AG09309 (cell line): Measurements from ENCODE around the gene BABAM2.

ENCODE experiments used
- DNase-seq: peaks from one replicate; pipeline ENCODE4 v3.0.0-alpha.2; 2010; ENCODE audit warnings: low read depth
- H3K4me3 ChIP-seq: 2 replicates; pipeline ENCODE4 v1.5.1; 2011; ENCODE audit warnings: mild to moderate bottlenecking, low read depth, low read length, moderate library complexity; ENCODE audit not compliant: control insufficient read depth
- CTCF ChIP-seq: IDR thresholded peaks from 2 replicates; pipeline ENCODE4 v1.5.1; 2011; ENCODE audit warnings: mild to moderate bottlenecking, low read depth, low read length, inconsistent platforms; ENCODE audit not compliant: insufficient read depth, control insufficient read depth; ENCODE audit errors: missing control alignments

Gene BABAM2

DNA sequence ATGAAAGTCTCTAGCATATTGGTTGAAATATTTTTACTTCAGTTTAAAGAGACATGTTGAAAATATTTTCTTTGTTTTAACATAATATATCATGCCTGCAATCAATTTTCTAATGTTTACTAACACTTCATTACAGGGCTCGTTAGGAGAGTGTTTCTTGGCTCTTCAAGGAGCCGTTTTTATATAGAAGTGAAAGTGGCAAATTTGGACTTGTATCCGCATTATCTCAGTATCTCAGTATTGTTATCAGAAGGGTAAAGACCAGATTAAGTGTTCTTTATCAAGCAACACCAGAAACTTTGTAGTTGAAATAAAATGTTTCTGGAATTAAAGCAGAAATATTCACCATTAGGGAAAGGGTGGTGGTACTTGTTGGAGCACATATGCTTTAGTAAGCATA, 97.8 kb downstream of the BABAM2 start:
- DNase-seq = no peak
- no peak for TF ChIP-seq CTCF
- no peak overlapping the region for H3K4me3 ChIP-seq

DNA sequence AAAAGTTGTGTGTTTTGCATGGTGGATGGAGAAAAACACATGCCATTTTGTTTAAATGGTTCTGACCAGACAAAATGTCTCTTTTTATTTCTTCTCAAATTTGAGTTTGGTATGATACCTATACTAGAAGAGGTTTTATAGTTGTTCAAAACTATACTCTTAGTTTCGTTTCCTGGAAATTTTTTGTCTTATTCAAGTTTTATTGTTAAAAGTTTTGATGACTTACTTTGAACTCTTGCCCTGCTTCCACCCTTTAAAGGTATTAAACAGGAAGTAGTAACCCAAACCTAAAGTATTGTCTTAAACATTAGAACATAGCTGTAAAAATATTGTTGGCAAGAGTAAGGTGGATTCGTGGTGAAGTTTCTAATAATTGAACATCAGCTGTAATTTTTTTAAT, 98.2 kb downstream of the BABAM2 start:
- TF ChIP-seq CTCF = no peak
- no peak for DNase-seq
- H3K4me3 ChIP-seq = no peak overlapping the region

DNA sequence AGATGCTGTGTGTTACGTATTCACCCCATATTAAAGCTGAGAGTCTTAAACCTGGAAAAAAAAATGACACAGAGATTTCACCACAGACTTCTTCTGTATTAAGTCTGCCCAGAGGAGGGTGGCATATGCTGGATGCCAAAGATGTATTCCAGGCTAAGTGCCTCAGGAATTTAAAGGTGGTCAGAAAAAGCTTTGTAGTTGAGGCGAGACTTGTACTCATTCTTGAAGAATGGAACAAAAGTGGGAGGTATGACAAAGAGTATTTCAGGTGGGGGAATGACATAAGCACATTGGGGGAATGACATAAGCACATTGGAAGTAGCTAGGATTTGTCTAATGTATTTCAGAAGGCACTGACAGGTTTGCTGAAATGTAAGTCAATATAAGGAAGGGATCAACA, 98.6 kb downstream of the BABAM2 start:
- no peak overlapping the region for H3K4me3 ChIP-seq

DNA sequence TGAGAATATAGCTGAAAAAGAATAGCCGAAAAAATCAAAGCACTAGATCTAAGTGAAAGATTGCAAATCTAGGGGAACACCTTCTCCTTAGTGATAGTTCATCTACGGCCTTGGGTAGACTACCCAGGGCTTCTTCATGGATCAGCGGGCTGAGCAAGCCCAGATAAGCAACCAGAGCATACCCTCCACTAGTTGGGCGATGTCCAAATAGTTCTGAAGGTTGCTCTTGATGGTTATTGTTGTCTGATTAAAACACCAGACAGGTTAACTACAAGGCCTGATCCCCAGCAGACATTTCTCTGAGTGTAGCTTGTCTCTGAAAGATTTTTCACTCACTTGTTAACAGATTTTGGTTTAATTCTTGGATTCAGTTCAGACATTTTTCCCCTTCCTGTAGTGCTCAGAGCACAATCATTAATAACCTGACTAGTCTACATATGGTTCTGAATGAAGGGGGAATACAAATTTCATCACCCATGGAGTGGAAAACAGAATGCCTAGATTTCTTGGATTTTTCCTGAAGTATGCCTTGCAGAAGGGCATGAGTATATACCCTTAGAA, 99.6 kb downstream of the BABAM2 start:
- H3K4me3 ChIP-seq = no peak overlapping the region
- no peak for DNase-seq
- TF ChIP-seq CTCF = no peak

More for the DNA sequence above, 98.6 kb downstream of the BABAM2 start:
- no peak for DNase-seq
- no peak for TF ChIP-seq CTCF

- TF ChIP-seq CTCF = no peak
- H3K4me3 ChIP-seq = no peak overlapping the region
- no peak for DNase-seq
Observed at GRCh38 chr2:27991146-27991545, 100.6 kb downstream of the BABAM2 start.

DNA sequence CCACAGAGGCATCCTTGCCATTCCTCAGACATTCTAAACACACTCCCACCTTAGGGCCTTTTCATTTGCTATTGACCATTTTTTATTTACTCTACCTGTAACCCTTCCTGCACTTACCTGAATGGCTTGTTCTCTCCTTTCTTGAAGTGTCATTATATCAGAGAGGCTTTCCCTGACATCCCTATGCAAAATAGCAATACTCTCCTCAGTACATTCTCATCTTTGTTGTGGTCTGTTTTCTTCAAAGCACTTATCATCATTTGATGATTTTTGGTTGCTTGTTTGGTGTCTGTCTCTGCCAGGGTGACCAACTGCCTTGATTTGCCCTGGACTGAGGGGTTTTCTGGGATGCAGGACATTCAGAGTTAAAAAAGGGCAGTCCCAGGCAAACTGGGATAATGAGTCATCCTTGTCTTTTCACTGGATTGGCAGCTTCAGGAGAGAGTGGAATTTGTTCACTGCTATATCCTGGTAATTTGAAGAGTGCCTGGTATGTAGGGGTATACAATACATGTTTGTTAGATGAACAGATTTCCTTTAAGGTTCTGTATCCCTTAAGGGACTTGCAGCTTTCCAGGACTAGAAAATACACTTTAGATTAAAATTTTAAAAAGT, 102.4 kb downstream of the BABAM2 start:
- no peak for TF ChIP-seq CTCF
- DNase-seq = no peak
- no peak overlapping the region for H3K4me3 ChIP-seq
